Measurements from ENCODE around the gene MSH5.

DNA sequence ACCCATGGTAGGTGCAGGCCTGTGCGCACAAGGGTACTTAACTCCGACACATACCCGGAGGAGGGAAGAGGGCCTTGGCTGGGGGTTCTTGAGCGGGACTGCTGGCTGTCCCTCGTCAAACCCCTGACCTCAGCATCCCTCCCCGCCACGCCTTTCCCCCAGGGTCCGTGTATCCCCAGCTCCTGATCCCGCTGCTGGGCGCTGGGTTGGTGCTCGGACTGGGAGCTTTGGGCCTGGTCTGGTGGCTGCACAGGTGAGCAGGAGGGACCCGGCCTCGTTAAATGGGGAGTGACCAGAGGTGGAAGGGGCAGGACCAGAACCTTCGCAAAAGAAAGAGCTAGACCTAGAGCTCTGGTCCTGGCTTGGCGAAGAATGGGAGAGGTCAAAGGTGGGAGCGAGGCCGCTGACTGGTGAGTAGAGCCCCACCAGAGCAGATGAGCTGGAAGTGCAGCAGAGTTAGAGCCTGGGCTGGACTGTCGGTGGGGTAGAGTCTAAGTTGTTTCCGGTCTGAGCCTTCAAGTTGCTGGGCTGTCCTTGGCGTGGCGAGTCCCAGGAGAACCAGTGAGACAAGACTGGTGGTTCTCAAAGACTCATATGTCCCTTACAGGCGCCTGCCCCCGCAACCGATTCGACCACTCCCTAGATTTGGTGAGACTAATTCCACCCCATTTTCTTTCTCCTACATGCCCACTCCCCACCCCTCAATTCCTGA is 15.7 kb upstream of the MSH5 start:
- TF ChIP-seq, protein P1, sequence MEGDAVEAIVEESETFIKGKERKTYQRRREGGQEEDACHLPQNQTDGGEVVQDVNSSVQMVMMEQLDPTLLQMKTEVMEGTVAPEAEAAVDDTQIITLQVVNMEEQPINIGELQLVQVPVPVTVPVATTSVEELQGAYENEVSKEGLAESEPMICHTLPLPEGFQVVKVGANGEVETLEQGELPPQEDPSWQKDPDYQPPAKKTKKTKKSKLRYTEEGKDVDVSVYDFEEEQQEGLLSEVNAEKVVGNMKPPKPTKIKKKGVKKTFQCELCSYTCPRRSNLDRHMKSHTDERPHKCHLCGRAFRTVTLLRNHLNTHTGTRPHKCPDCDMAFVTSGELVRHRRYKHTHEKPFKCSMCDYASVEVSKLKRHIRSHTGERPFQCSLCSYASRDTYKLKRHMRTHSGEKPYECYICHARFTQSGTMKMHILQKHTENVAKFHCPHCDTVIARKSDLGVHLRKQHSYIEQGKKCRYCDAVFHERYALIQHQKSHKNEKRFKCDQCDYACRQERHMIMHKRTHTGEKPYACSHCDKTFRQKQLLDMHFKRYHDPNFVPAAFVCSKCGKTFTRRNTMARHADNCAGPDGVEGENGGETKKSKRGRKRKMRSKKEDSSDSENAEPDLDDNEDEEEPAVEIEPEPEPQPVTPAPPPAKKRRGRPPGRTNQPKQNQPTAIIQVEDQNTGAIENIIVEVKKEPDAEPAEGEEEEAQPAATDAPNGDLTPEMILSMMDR (IDR thresholded peaks at IDR 0.05), result no peak
- no peak for TF ChIP-seq ZFX (IDR thresholded peaks at IDR 0.05; ENCODE audit: borderline replicate concordance)
